Gastrocnemius medialis (tissue), 4 donors: Measurements from ENCODE around the gene SMARCB1.

Source experiments
- CTCF ChIP-seq, 5 experiments: fragments of 450-650 bp in 3 of 5; fragments of 200-600 bp in 2 of 5; sonication (generic) in 2 of 5; IDR thresholded peaks in 4 of 5; conservative IDR thresholded peaks in 1 of 5; 1 replicate in 4 of 5; 2 replicates in 1 of 5; pipeline ENCODE4 v1.5.1; 2016 to 2019; ENCODE audit warnings: antibody characterized with exemption in 5 of 5, mild to moderate bottlenecking in 3 of 5, moderate library complexity in 3 of 5
- POLR2A ChIP-seq, 2 donors: fragments of 450-650 bp; IDR thresholded peaks; one replicate each; pipeline ENCODE4 v1.6.1; 2017; ENCODE audit warnings: antibody characterized with exemption in 2 of 2, mild to moderate bottlenecking in 2 of 2, moderate library complexity in 2 of 2

- TF ChIP-seq POLR2A (IDR thresholded peaks at IDR 0.05) (peak; percentile 73 to 74), CTCF (IDR thresholded peaks at IDR 0.05 in 4 of 5, conservative IDR thresholded peaks at IDR 0.05 in 1 of 5) (peak in 3 of 5 experiments; percentile 12 to 30 (median 22))
Measured at GRCh38 chr22:23750714-23751440, 35.9 kb upstream of the SMARCB1 start, which contains the start of gene ZNF70.
